HepG2 (cell line): ENCODE results near the gene USF2. TPM values are rescaled to one million over a fixed set of nuclear protein-coding genes. Genes with fewer than 3 reads are reported as not detected.

Source experiments
- ARNT ChIP-seq: fragments of 450-650 bp; IDR thresholded peaks from 2 replicates; pipeline ENCODE4 v1.6.1; 2017
- FOXA3 ChIP-seq: IDR thresholded peaks from 2 replicates; pipeline ENCODE4 v1.6.1; 2016; ENCODE audit warnings: missing genetic modification reagents, missing compliant biosample characterization
- JUND ChIP-seq: sonication (generic); formaldehyde crosslinking; IDR thresholded peaks from 2 replicates; pipeline ENCODE4 v1.8.0; 2022; ENCODE audit warnings: mild to moderate bottlenecking, missing genetic modification reagents
- KDM1A ChIP-seq: IDR thresholded peaks from 2 replicates; pipeline ENCODE4 v1.6.1; 2016; ENCODE audit warnings: missing compliant biosample characterization
- KLF13 ChIP-seq: sonication (generic); formaldehyde crosslinking; IDR thresholded peaks from 2 replicates; pipeline ENCODE4 v1.4.0; 2020; ENCODE audit warnings: mild to moderate bottlenecking, missing genetic modification reagents
- MED1 ChIP-seq: sonication (generic); formaldehyde crosslinking; IDR thresholded peaks from 2 replicates; pipeline ENCODE4 v1.4.0; 2020; ENCODE audit warnings: missing genetic modification reagents
- MYC ChIP-seq: sonication (generic); formaldehyde crosslinking; IDR thresholded peaks from 2 replicates; pipeline ENCODE4 v1.9.0; 2021; ENCODE audit warnings: missing genetic modification reagents, borderline replicate concordance
- NPAS2 ChIP-seq: sonication (generic); formaldehyde crosslinking; IDR thresholded peaks from 2 replicates; pipeline ENCODE4 v1.8.0; 2022; ENCODE audit warnings: mild to moderate bottlenecking, missing genetic modification reagents, borderline replicate concordance
- NR1H2 ChIP-seq: sonication (generic); formaldehyde crosslinking; IDR thresholded peaks from 2 replicates; pipeline ENCODE4 v1.8.1; 2022; ENCODE audit warnings: low read depth, missing genetic modification reagents, borderline replicate concordance
- PHF5A ChIP-seq: IDR thresholded peaks from one replicate; pipeline ENCODE4 v1.6.1; 2018; ENCODE audit warnings: low read depth, missing genetic modification reagents; ENCODE audit not compliant: unreplicated experiment
- SMAD3 ChIP-seq: sonication (generic); formaldehyde crosslinking; IDR thresholded peaks from 2 replicates; pipeline ENCODE4 v1.4.0; 2020; ENCODE audit warnings: missing genetic modification reagents
- USF2 ChIP-seq, 2 experiments: sonication (generic) in 1 of 2; formaldehyde crosslinking in 1 of 2; IDR thresholded peaks; 2 replicates each; pipeline versions ENCODE4 v1.5.1 to v1.6.1; 2011 to 2020; ENCODE audit warnings: borderline replicate concordance in 1 of 2, low read depth in 1 of 2, low read length in 1 of 2, mild to moderate bottlenecking in 1 of 2, missing genetic modification reagents in 1 of 2, moderate library complexity in 1 of 2
- ZBTB33 ChIP-seq: sonication (generic); formaldehyde crosslinking; IDR thresholded peaks from 2 replicates; pipeline ENCODE4 v1.4.0; 2020; ENCODE audit warnings: missing genetic modification reagents
- ZBTB7B ChIP-seq: sonication (generic); formaldehyde crosslinking; IDR thresholded peaks from 2 replicates; pipeline ENCODE4 v1.4.0; 2020; ENCODE audit warnings: missing genetic modification reagents
- ZNF253 ChIP-seq: sonication (generic); formaldehyde crosslinking; IDR thresholded peaks from 2 replicates; pipeline ENCODE4 v1.8.0; 2022; ENCODE audit warnings: mild to moderate bottlenecking, missing genetic modification reagents, borderline replicate concordance
- ZNF616 ChIP-seq: sonication (generic); formaldehyde crosslinking; IDR thresholded peaks from 2 replicates; pipeline ENCODE4 v1.5.0; 2020; ENCODE audit warnings: low read depth, mild to moderate bottlenecking, missing genetic modification reagents
- ZNF768 ChIP-seq: sonication (generic); formaldehyde crosslinking; IDR thresholded peaks from 2 replicates; pipeline ENCODE4 v1.4.0; 2020; ENCODE audit warnings: missing genetic modification reagents
- ZNF770 ChIP-seq: sonication (generic); formaldehyde crosslinking; IDR thresholded peaks from 2 replicates; pipeline ENCODE4 v1.5.0; 2020; ENCODE audit warnings: mild to moderate bottlenecking, missing genetic modification reagents
- ZNF788 ChIP-seq: sonication (generic); formaldehyde crosslinking; IDR thresholded peaks from 2 replicates; pipeline ENCODE4 v1.5.0; 2020; ENCODE audit warnings: mild to moderate bottlenecking, missing genetic modification reagents, borderline replicate concordance
- ZXDC ChIP-seq: sonication (generic); formaldehyde crosslinking; IDR thresholded peaks from 2 replicates; pipeline ENCODE4 v1.5.0; 2020; ENCODE audit warnings: mild to moderate bottlenecking, missing genetic modification reagents
- polyA plus RNA-seq, 8 experiments: library from polyadenylated mRNA; depleted of rRNA in 3 of 8; stranded (reverse) in 7 of 8; unstranded in 1 of 8; fragments of >200 nt; fragmentation: Illumina TruSeq in 4 of 8; extraction: Trizol in 4 of 8; gene quantifications; 2 replicates each; pipeline versions ENCODE4 v1.2.1 to v1.2.3, GENCODE V29; 2011 to 2016; ENCODE audit warnings: low read depth in 4 of 8, missing spikeins in 1 of 8, mixed read lengths in 1 of 8; ENCODE audit not compliant: insufficient read depth in 1 of 8
- total RNA-seq, 5 experiments: library from RNA; depleted of rRNA; stranded (reverse); fragments of >200 nt; fragmentation: Illumina TruSeq; extraction: Trizol; gene quantifications; 2 replicates each; pipeline ENCODE4 v1.2.3, GENCODE V29; 2016; ENCODE audit warnings: low read depth in 1 of 5

USF2 gene
- total and polyA plus RNA-seq, 2 of the 13 experiments (the other 11 are each of a cell fraction or from before 2014, with no cell fraction given): 54.9 to 106 TPM

- TF ChIP-seq NPAS2 (CRISPR knock-in tag) (no peak), KLF13 (CRISPR knock-in tag) (no peak), ARNT (no peak), JUND (CRISPR knock-in tag) (no peak), ZBTB33 (CRISPR knock-in tag) (0 out of 2 replicates have a peak, but pooled peaks have one; percentile 29), FOXA3 (peak; percentile 39; the same call in 1 of the 2 replicates), SMAD3 (no peak), MYC (CRISPR knock-in tag) (peak; percentile 63; the same call in 1 of the 2 replicates), ZNF253 (CRISPR knock-in tag) (no peak), ZNF770 (CRISPR knock-in tag) (no peak), MED1 (CRISPR knock-in tag) (peak; percentile 38; the same call in 1 of the 2 replicates), USF2 (IDR thresholded peaks at IDR 0.05; ENCODE audit: low read depth, low read length) (peak; percentile 63; the same call in 1 of the 2 replicates), USF2 (CRISPR knock-in tag; IDR thresholded peaks at IDR 0.05; ENCODE audit: borderline replicate concordance) (no peak), ZBTB7B (CRISPR knock-in tag) (no peak), NR1H2 (CRISPR knock-in tag) (no peak), ZNF788 (no peak), PHF5A (CRISPR knock-in tag) (no peak), ZXDC (CRISPR knock-in tag) (no peak), KDM1A (CRISPR knock-in tag) (no peak), ZNF616 (CRISPR knock-in tag) (no peak), ZNF768 (CRISPR knock-in tag) (no peak)
Observed at GRCh38 chr19:35318679-35319448, 50.1 kb downstream of the USF2 start (continued).
